Tibial nerve (tissue), 3 donors: ENCODE results near the gene C12orf50.

Experiments used
- CTCF ChIP-seq, 5 experiments: fragments of 200-600 bp in 3 of 5; fragments of 450-650 bp in 2 of 5; sonication (generic) in 3 of 5; IDR thresholded peaks; one replicate each; pipeline ENCODE4 v1.5.1; 2016 to 2019; ENCODE audit warnings: antibody characterized with exemption in 5 of 5, mild to moderate bottlenecking in 3 of 5, moderate library complexity in 2 of 5
- POLR2A ChIP-seq, 2 donors: fragments of 450-650 bp; IDR thresholded peaks; one replicate each; pipeline ENCODE4 v1.6.1; 2017; ENCODE audit warnings: antibody characterized with exemption in 2 of 2, mild to moderate bottlenecking in 2 of 2, moderate library complexity in 2 of 2

GRCh38 chr12:88017964-88018363, 11.2 kb downstream of the C12orf50 start:
- no peak for TF ChIP-seq CTCF (IDR thresholded peaks at IDR 0.05)
- TF ChIP-seq POLR2A (IDR thresholded peaks at IDR 0.05), result no peak
